AG08396 (cell line): ENCODE results near the gene RGS17.

Experiments used
- DNase-seq: peaks from one replicate; pipeline ENCODE4 v3.0.0; 2012; ENCODE audit warnings: low spot score, mixed read lengths

Gene RGS17

DNA sequence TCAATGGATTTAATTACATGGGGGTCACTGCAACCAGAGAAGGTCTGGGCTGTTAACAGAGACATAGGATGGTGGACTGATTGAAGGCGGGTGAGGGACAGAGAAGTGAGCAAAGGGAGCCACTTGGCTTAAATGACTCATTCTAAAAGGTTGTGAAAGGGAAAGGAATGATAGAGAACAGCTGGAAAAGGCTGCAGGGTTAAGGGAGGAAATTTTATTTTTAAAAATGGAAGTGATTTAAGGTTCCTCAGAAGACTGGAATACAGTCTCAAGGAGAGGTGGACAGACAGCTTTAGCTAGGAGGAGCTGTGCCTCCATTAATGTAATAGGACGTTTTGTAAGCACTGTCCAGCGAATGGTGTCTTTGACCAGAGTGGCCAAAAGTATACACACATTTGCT lies 46.7 kb downstream of the RGS17 start:
- peak; percentile 27 for DNase-seq

DNA sequence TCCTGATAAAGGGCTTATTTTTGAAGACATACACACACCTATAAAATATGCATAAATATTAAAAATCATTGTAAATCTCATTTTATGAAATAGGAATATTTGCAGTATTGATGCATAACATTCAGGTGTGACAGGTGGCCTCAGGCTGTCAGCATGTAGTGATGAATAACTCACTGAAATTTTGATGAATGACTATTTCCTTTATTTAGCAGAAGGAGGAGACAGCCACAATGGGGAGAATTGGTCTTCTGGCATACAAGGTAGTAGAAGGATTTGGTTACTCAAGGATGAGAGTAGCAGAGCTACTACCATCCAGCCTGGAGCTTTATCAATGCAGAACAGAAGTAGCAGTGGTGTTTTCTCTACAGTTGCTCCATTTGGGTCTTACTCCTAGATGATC lies 47.2 kb downstream of the RGS17 start:
- DNase-seq: no peak

- no peak for DNase-seq
These were observed 49.2 kb downstream of the RGS17 start for GRCh38 chr6:153081914-153082313.

DNA sequence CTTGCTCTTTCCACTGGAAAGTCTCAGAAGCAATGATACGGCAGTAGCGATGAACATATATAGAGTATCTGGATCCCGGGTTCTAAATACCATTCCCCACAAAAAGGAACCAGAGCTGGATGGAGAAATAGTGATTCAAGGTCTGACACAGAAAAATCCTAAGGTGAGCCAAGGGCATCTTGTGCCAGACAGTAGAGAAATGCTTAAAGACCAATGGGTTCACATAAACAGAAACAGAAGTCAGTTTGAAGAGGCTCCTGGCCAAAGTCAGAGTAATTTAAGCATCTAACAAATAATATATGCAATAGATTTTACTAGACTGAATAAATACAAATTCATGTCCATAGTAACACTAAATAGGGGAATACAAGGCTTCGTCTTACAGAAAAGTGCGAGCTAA lies 54.7 kb downstream of the RGS17 start:
- DNase-seq: no peak

- no peak for DNase-seq
These were observed 56.3 kb downstream of the RGS17 start for GRCh38 chr6:153074761-153075160.

GRCh38 chr6:153073841-153074240 lies 57.2 kb downstream of the RGS17 start:
- no peak for DNase-seq

GRCh38 chr6:153070756-153071155 lies 60.3 kb downstream of the RGS17 start:
- no peak for DNase-seq

- no peak for DNase-seq
These were observed 61.2 kb downstream of the RGS17 start for GRCh38 chr6:153069897-153070296.

DNA sequence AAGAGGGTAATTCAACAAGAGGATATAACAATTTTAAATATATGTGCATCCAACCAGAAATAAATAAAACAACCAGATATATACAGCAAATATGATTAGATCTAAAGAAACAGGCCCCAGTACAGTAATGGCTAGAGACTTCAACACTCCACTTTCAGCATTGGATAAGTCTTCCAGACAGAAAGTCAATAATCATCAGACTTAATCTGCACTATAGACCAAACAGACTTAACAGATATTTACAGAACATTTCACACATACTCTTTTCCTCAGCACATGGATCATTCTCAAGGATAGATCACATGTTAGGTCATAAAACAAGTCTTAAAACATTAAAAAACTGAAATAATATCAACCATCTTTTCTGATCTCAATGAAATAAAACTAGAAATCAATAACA lies 65.9 kb downstream of the RGS17 start:
- DNase-seq: no peak

DNA sequence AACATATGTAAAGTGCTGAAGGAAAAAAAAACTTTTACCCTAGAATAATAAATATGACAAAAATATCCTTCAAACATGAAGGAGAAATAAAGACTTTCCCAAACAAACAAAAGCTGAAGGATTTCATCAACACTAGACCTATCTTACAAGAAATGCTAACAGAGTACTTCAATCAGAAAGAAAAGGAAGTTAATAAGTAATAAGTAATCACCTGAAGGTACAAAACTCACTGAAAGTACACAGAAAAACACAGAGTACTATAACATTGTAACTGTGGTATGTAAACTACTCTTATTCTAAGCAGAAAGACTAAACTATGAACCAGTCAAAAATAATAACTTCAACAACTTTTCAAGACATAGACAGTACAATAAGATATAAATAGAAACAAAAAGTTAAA lies 67.1 kb downstream of the RGS17 start:
- no peak for DNase-seq

DNA sequence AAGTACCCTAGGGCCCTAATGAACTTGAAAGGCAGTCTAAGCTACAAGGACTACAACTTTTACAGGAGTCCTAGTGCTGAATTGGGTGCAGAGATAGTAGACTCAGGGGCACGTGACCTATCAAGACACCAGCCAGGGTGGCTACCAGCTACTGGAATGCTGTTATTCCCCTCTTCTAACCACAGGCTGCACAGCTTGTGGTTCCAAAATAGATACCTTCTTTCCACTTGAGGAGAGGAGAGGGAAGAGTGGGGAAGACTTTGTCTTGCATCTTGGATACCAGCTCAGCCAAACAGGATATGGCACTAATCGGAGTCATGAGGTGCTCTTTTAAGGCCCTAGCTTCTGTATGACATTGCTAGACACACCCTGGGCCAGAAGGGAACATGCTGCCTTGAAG lies 68.6 kb downstream of the RGS17 start:
- DNase-seq: no peak

DNA sequence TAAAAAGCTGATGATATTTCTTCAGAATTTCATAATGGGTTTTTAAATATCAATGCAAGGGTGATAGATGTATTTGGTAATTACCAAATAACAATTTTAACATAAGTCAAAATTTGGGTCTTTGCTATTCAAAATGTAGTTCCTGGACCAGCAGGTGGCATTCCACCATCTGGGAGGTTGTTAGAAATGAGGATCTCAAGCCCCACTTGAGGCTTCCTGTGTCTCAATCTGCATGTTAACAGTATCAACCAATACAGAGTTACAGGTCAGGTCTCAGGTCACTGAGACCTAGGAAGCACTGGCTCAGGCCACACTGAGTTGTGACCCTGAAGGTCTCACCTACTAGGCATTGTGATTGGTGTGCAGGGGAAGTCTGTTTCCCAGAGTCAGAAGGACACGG lies 71.3 kb downstream of the RGS17 start:
- DNase-seq: no peak

- no peak for DNase-seq
These were observed 71.8 kb downstream of the RGS17 start for GRCh38 chr6:153059311-153059710.

DNA sequence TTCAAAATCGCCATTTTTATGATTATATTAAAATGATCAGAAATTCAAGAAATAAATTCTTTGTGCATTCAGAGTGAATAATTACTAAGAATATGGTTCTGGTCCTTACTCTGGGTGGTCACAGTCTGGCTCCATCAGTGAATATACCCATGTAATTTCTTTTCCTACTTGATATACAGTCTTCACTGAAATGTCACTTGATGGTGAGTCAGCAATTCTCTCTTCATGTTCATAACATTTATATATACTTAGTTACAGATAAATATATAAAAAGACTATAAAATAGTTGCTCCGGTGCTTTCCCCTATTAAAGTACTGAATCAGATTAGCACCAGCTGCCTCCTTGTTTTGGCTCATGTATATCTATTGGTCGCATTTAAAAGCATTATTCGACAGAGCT lies 72.2 kb downstream of the RGS17 start:
- no peak for DNase-seq

- DNase-seq: no peak
These were observed 72.8 kb downstream of the RGS17 start for GRCh38 chr6:153058291-153058690.

GRCh38 chr6:153056308-153056707 lies 74.8 kb downstream of the RGS17 start:
- DNase-seq: no peak

DNA sequence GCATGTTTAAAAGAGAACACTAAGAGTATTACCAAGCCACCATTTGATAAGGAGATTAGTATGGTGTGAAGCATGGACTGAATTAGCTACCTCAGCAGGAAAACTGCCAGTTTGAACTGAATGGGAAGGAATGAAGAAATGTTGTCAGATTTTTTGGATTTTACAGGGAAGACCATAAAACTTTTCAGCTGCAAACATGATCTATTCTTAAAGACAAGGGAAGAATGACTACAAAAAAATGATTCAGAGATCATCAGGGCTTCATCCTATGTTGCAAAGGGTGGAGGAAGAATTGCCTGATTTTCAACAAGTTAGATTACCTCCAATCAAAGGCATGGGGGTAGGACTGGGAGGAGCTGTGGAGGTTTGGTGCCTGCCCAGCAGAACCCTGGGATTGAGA lies 79.3 kb downstream of the RGS17 start:
- DNase-seq: no peak

- no peak for DNase-seq
These were observed 82.5 kb downstream of the RGS17 start for GRCh38 chr6:153048631-153049030.

- DNase-seq: no peak
These were observed 83.7 kb downstream of the RGS17 start for GRCh38 chr6:153047386-153047785.

GRCh38 chr6:153045271-153045670 lies 85.8 kb downstream of the RGS17 start:
- DNase-seq: no peak

GRCh38 chr6:153044295-153044694 lies 86.8 kb downstream of the RGS17 start:
- DNase-seq: no peak

- DNase-seq: no peak
These were observed 87.4 kb downstream of the RGS17 start for GRCh38 chr6:153043719-153044118.

- peak; percentile 15 for DNase-seq
These were observed 92.6 kb downstream of the RGS17 start for GRCh38 chr6:153038378-153039057.

DNA sequence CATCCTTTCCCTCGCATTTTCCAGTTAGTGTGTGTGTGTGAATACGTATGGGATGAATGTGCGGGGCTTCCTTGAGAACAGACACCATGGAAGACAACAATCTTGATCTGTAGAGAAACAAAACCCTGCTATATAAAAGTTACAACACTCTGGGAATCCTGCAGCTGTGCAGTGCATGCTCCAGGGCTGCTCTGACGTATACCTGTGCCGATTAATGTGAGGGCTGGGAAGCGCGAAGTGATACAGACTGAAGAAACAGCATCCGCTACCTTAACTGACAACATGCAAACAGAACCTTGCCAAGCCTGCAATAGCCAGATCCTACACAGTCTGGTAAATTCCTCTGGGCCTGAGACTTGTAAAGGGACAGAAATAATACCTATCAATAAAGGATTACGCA lies 96.9 kb downstream of the RGS17 start:
- no peak for DNase-seq
